GM18870 (cell line): ENCODE data around the gene LARP1B.
"Not testable (repeated sequence)": the region's sequence is repeated elsewhere in the genome, so short reads cannot be mapped to it uniquely, and the experiment has no call there.

Experiments used
- ATAC-seq: cut with Tn5 transposase; IDR thresholded peaks from one replicate; pipeline ENCODE4 v1.9.1; 2021; ENCODE audit warnings: moderate library complexity; ENCODE audit not compliant: unreplicated experiment

LARP1B gene

DNA sequence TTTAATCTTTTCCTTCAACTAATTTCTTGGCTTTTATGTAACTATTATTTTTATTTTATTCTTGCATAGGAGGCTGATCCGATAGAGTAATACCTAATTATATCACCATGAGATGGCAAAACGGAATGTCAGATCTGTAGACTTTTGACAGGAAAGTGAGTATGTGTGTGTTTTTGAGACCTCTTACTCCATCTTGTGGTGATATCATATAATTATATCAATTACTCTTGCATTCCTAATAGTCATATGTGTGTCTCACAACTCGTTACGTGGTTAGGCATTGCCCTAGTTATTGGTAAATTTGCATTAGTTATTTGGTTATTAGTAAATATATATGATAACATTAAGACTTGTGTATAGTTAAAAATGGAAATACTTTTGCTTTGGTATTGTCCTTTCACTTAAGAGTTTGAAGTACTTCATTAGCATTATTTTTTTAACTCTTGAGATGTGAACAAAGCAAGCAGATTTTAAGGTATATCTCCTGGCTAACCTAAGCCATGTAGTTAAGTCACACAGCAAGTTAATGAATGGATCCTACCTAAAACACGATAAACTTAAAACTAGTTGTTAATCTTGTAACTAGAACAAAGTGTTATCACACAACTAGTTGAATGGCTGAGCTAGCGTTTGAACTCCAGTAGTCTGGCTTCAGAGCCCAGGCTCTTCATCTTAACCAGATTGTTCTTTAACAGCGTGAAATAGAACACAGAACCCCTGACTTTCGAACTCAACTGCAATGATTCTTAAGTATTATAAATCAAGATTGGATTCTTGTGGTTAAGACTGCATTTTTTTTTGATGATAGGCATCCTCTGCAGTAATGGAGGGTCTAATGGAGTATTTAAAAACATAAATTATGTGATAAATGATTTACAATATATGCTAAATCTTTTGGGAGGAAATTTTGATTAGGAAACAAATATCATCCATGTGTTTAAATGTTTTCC is 159.4 kb downstream of the LARP1B start:
- peak; percentile 79 for ATAC-seq

DNA sequence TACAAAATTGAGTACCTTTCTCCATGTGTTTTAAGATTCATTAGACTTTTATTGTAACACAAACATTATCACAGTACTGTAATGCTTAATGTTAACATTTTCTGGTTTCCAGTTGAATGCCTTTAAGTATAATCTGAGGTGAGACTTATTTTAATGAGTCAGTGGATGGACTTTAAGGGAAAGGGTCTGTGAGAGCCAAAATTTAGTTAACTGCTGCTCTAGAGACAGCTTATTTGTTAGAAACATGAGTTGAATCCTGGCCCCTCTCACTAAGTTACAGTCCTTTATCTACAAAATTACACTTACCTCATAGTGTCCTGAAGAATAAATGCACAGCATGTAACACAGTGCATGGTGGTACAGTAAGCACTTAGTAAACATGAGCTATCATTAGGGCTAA is 160.5 kb downstream of the LARP1B start:
- ATAC-seq = no peak

DNA sequence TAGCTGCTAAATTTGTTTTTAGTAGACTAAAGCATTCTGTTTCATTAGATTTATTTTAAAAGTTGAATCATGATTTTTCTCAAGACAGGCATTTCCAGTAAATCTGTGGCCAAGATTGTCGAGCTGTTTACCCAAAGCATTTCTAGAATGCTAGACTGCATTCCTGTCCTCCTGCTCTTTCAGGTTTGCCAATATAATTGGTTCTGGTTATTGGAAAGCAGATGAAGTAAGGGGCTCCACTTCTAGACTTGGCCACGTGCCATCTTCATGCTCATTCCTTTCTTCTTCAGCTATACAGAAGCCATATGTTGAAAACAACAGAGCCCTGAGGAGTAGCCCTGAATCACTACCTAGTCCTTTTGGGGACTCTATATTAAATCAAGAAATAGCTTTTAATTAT is 164.0 kb downstream of the LARP1B start:
- no peak for ATAC-seq

DNA sequence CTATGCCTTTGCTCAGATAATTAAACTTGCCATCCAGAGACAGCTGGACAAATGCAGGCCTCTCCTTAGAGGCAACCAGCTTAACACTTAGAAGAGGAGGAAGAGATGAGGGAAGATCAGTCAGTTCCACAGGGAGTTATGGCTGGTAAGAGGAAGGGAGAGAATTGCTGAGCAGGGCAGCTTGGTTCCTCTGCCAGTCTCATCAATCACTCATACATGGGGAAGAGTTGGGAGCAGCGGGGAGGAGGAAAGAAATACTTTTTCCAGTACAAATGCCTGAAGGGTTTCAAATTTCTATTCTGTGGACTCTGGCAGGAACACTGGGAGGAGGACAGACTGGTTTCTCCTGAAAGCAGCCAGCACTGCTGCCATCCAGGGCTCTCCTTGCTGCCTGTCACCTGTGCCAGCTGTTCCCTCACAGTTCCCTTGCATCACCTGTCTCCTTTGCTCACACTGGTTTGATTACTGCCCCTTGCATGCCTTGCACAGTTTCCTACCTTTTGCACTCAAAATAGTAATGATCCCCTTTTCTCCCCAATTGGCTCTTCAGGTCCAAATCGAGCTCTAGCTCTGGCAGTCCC is 167.0 kb downstream of the LARP1B start:
- ATAC-seq = no peak

DNA sequence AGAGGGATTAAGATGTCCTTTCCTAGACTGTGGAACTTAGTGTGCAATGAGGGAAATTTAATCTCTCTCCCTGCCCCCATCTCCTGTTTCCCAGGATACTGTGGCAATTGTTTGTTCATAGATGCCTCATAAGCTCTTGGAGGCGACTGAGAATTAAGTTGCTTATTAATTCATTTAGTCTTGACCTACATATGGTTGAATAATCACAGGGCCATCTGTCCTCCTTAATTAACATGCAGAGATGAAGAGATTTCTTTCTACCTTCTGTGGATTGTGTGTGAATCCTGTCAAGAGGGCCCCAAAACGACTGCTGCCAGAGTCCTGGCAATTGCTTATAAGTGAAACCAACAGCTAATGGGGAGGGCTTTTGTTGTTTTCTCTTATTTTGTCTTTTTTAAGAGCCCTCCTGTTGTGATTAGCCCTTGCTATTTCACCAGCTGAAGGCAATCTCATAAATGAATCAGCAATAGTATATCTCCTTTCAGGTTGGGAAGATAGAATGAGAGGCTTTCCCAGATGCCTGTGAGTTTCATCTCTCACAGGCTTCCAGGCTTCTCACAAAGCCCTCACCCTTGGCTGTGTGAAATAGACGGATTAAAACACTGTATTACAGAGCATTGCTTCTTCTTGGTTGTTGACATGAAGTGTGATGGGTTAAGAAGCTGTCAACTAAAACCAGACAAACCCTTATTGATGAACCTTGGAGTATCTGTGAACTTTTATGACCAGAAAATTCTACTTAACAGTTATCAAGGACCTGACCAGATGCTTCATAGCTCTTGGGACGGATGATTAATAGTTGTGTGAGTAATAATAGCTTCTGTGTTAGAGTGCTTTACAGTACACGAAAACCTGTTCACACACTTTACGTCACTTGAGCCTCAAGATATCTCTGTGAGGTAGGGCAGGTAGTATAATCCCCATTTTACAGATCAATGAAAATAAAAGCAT is 168.0 kb downstream of the LARP1B start:
- no peak for ATAC-seq

DNA sequence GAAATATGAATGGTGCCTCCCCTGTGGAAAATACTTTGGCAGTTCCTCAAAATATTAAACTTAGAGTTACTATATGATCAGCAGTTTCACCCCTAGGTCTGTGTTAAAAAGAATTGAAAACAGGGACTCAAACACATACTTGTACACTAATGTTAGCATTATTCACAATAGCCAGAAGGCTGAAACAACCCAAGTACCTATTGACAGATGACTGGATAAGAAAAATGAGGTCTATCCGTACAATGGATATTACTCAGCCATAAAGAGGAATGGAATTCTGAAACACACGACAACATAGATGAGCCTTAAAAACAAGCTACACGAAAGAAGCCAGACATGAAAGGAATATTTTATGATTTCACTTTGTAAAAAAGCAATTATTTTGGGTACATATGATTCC is 171.6 kb downstream of the LARP1B start:
- no peak for ATAC-seq

DNA sequence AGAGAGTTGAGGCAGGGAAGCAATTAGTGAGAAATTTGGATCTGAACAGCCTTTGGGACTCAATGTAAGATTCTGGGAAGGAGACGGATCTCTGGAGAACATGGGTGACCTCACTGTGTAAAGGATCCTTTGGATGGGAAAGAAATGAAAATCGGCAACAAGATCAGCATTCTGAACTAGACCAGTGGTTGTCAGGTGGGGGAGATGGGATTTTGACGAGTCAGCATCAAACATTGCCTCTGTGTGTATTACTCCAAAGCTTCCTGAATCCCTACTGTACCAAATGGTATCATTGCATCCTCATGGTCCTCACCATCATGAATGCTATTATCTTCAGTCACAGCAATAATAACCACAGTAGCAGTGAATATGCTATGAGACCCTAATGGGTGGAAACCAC is 173.7 kb downstream of the LARP1B start:
- no peak for ATAC-seq

DNA sequence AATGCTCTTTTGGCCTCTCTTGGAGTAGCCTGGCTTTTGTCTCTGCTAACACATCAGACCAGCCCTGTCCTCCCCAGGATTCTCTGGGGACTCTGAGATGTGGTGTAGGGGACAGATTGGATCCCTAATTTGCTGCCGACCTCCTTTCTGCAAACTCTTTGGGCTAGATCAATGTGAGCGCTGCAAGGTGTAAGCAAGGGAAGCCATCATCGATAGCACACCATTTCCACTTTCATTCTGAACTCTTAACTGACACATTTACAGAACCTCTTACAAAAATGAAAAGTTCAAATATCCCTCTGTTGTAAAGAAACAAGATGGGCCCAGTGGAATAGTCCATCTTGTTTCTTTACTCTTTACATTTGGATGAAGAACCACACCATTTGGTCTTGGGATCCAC is 179.9 kb downstream of the LARP1B start:
- no peak for ATAC-seq

DNA sequence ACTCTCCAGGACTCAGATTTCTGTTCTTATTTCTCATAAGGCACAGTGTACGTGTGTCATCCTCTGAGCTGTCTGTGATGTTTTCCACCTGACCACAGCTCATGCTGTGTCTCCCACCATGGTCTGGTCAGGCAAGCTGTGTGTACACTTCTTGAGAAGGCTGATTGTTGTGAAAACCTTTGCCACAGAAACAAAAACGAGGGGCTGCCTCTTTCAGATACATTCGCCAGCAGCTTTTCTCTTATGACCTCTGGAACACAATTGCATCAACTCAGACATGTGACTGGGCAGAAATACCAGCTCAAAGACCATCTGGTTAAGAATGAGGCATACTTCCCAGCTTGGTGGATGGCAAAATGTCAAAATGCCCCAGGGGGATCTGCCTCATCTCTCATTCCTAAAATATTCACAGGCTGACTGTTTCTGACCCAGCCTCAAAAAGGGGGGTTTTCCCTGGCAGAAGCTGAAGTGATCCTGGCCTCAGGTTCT is 180.4 kb downstream of the LARP1B start:
- ATAC-seq = no peak

DNA sequence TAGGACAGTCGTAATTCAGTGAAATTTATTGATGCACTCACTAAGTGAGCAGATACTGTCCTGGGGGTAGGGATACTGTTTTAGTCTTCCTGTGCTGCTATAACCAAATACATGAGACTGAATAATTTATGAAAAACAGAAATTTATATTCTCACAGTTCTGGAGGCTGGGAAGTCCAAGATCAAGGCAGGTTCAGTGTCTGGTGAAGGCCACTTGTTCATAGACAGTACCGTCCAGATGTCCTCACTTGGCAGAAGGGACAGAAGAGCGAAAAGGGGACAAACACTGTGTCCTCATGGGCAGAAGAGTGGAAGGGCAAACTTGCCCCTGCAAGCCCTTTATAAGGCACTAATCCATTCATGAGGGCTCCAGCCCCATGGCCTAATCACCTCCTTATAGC is 180.9 kb downstream of the LARP1B start:
- no peak for ATAC-seq

DNA sequence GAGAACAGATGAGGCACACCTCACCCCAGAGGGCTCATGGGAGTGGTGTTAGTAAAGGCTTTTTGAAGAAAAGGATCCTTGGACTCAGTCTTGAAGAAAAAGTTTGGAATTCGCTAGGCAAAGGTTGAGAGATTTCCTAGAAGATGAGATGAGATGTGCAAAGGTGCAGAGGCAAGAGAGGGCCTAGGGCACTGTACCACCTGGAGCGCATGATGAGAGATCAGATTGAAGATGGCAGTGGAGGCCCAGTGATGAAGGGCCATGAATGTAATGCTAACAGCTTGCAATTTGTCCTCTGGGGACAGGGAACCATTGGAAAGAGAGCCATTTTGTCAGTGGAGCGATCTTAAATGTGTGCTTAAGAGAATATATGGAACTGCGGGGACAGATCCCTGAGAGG is 181.5 kb downstream of the LARP1B start:
- no peak for ATAC-seq

DNA sequence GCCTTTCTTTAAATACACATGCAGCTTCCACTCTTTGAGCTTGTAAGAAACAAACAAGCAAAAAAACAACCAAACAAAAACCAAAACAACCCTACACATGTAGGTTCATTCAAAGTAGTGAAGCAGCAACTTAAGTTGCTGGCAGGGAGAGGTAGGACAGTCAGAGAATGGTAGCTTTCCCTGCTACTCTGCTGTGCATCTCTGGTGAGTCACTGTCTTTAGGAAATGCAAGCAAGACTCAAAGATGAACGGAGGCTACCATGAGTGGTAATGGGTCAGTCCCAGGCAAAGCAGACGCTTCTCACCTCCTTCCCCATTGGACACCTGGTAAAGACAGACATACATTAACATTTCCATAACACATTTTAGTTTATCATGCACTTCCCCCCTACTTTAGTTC is 183.3 kb downstream of the LARP1B start:
- ATAC-seq = no peak

DNA sequence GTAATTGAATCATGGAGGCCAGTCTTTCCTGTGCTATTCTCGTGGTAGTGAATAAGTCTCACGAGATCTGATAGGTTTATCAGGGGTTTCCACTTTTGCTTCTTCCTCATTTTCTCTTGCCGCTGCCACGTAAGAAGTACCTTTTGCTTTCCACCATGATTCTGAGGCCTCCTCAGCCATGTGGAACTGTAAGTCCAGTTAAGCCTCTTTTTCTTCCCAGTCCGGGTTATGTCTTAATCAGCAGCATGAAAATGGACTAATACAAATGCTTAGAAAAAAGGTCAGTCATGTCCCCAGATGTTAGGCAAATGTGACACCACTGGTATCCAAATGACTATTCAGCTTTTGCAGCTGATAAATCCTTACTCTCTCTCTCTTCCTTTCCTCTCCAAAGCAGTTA is 184.3 kb downstream of the LARP1B start:
- not testable (repeated sequence) for ATAC-seq

DNA sequence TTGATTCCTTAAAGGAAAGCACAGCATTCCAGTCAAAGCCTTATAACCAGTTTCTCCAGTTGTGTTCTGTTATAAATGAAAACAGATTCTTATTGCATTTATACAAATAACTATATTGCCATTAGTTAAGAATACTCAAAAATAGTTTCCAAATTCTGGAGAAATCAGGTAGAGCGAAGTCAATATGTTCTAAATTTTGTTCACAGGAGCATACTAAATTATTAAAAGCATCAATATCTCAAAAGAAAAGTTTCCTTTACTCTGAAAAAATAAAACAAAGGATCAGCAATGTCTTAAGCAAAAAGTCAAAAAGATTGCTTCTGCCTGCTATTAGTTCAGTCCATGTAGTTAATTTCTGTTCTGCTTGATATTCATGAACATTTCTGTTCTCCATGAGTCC is 186.8 kb downstream of the LARP1B start:
- ATAC-seq = no peak

DNA sequence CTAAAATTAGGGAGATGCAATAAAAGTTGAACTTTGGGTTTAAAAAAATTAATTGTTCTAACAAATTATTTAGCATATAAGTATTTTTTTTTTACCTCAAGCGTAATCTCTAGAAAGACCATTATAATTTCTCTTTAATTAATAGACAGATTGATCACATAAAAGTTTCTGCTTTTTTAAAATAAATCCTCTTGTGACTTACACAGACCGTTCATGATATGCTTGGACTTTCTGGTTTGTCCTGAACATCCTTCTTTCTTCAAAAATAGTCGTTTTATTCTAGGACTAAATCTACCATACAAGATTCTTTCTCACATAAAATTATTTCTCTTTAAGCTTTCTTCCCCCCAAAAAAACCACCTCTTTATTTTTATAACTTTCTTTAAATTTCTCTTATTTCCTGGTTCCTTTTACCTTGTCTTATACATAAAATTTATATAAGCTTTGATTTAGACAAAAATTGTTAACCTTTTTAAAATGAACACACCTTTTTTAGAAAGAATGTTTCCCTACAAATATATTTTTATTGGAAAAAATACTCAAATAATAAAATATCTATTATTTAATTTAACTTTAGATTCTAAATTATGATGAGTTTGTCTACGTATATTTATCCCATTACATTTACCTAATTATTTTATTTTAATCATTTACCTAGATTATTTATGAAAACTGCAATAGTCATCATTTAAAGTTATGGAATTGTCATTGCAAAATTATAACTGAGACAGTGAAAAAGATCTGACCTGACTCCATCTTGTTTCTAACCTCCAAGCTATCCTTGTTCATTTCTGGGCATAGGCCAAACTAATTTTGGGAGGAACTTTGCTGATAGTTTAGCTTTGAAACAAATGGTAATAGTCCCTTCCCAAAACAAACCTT is 188.9 kb downstream of the LARP1B start:
- no peak for ATAC-seq

DNA sequence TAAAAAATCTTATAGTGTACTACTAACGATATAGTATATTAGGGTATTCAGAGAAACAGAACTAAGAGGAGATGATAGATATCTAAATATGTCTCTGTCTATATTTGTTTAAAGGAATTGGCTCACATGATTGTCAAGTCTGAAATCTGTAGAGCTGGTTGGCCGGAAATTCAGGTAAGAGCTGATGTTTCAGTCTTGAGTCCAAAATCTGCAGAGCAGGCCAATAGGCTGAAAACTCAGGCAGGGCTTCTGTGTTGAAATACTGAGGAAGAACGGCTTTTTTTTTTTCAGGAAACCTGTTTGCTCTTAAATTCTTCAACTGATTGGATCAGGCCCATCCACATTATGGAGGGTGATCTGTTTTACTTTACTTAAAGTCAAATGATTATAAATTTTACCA is 194.8 kb downstream of the LARP1B start:
- ATAC-seq = no peak

DNA sequence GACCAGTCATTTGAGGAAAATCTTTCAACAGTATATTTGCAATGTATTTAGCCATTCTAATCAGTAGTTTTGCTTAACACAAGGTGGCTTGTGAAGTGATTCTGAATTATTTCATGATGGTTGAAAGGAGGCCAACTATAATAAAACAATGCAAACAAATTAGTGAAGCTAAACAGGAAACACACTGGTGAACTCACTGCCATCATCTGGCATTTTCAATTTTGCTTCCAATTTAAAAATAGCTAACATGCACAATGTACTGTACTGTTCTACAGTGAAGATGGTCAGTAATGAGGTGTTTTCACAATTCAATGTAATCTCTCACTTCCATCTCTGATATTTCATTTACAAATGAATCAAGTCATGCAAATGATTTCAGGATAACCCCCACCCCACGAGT is 195.4 kb downstream of the LARP1B start:
- no peak for ATAC-seq

DNA sequence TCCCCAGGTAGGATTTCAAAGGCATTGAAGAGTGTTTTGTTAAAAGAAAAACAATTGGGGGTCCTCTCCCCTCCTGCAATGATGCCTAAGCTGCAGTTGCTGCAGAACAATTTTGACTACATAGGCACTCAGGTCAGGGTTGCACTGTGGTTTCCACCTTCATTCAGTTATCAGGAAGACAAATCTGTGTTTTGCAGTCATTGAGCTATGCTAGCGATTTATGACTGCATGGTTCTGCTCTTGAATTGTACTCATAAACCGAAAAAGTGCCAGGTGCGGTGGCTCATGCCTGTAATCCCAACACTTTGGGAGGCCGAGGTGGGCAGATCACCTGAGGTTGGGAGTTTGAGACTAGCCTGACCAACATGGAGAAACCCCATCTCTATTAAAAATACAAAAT is 197.1 kb downstream of the LARP1B start:
- not testable (repeated sequence) for ATAC-seq

DNA sequence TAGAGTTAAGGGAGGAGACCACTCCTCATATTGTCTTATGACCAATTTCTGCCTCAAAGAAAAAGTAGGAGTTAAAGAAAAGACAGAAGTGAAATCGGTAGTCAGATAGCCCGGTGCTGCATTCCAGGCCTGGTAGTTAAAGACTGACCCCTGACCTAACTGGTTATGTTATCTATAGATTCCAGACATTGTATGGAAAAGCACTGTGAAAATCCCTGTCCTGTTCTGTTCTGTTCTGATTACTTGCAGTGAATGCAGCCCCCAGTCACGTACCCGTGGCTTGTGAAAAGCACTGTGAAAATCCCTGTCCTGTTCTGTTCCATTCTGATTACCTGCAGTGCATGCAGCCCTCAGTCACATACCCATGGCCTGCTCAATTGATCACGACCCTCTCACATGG is 198.8 kb downstream of the LARP1B start:
- ATAC-seq = not testable (repeated sequence)
